ENCODE data around the gene SLC35B1.

SLC35B1 gene

DNA sequence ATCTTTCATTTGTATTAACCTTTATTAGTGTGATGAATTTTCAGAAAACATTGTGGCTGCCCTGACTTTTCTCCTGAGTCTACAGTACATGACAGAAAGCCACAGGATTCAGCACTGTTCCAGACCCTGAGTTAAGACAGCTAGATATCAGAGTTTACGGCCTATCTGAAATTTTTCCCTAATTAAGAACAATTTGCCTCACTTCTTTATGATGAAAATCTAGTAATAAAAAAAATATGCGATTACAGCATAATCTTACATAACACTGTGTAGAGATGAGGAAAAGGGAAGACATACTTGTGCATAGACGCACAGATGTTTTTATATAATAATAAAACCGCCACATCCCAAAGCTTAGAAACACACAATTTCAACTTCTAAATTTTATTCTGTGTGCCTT, 37.1 kb downstream of the SLC35B1 start:
- DNase-seq (ENCODE audit: low read depth in 2 of 2): no peak

- DNase-seq (ENCODE audit: low read depth in 2 of 2): no peak
Measured at GRCh38 chr17:49670002-49670401, 37.8 kb downstream of the SLC35B1 start.

DNA sequence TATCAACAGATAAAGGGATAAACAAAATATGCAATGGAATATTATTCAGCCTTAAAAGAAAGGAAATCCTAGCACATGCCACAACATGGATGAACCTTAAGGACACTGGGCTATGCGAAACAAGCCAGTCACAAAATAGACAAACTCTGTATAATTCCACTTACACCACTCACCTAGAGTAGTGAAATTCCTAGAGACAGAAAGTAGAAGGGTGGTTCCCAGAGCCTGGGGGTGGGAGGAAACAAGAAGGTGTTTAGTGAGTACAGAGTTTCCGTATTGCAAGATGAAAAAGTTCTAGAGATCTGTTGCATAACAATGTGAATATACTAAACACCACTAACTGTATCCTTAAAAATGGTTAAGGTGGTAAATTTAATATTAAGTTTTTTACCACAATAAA, 39.9 kb downstream of the SLC35B1 start:
- no peak for DNase-seq (ENCODE audit: low read depth in 2 of 2)

DNA sequence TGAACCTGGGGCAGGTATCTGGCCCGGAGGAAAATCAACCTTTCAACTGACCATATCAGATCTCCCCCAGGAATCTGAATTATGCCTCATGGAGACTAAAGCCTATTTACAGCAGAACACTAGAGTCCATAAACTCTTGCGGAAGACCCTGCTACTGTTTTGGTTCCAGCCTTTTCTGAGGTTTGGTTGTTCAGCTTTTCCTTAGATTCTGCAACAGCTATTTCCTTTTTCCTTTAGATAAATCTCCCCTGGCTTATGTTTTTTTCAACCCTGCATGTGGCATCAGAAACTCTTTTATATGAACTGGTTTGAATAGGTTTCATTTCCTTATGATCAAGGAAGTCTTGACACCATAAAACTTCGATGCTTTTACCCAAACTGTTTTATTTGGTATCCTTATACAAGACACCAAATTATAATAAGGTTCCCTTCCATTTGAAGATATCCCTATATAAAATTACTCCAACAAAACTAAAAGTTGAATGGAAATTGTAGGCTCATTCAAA, 43.0 kb downstream of the SLC35B1 start:
- DNase-seq (ENCODE audit: low read depth in 2 of 2): no peak

- no peak for DNase-seq (ENCODE audit: low read depth in 2 of 2)
Measured at GRCh38 chr17:49659661-49660382, 47.9 kb downstream of the SLC35B1 start.

DNA sequence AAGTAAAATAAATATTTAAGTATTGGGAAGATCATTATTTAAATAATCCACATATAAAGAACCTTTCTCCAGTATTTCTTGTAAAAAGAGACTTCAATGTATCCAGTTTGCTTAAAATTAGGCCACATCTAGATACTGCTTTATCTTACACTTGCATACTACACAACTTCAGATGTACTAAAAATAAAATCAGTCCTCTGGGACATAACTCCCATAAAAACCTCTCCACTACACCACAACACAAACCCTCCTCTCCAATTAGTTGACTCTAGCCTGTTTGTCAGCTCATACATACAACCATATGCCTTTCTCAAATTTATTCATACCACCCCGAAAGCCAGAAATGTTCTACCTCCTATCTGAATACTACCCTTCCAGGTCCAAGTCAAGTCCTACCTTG, 51.5 kb downstream of the SLC35B1 start:
- DNase-seq (ENCODE audit: low read depth in 2 of 2): no peak

All from stimulated activated CD4-positive, alpha-beta T cell treated with anti-CD3 and anti-CD28 coated beads, Interleukin-4, amount 100 ng/mL, for 48 hours (primary cell).